GM21526 (cell line): ENCODE results near the gene MAGOH.
"Not testable (repeated sequence)": the region's sequence is repeated elsewhere in the genome, so short reads cannot be mapped to it uniquely, and the experiment has no call there.

Experiments used
- ATAC-seq: cut with Tn5 transposase; IDR thresholded peaks from one replicate; pipeline ENCODE4 v1.9.1; 2021; ENCODE audit warnings: moderate library complexity; ENCODE audit not compliant: unreplicated experiment, low FRiP score

Gene MAGOH

DNA sequence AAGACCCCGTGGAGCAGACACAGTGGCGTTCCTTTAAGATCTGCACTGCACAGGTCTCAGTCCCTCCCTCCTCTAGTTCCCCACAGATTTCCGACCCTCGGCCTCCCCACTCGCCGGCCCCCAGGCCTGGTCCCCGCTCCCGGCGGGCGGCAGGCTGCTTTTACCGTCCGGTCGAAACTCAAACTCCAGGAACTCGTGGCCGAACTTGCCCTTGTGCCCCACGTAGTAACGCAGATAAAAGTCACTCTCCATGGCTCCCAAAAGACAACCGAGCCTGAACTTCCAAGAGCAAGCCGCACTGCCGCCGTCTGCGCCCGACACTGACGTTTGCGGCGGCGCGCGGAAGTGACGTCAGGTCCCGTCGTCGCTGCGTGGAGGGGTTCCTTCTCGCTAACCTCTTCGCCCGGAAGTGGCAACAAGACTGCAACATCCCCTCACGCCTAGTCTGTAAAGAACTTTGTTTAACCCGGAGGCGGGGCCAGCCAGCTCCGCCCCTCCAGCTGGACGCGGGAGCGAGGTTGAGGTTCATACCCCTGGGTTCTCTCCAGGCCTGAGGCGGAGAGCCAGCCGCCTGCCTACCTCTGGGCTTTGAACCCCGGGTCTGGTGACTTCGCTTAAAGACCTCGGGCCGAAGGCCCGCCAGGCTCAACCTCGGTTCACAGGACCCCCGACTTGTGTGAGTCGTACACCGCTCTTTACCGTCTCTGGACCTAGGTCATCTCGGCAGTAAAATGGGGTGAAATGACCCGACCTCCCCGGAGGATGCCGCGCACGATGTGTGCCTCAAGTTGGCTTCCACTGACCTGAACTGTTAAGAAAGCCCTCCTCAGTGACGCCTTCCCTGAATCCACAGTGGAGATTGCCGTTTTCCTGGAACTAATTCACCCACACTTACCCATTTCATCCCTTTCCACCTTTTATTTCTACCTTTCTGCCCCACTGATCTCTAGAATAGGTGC is at the start of gene MAGOH:
MAGOH (minus strand) TSS at position 322 of the 959 bp plus-strand sequence; CDS start at position 252, 70 bp downstream.
- ATAC-seq: peak; percentile 95

- no peak for ATAC-seq
These were observed 48.6 kb upstream of the MAGOH start for GRCh38 chr1:53286955-53287354.

DNA sequence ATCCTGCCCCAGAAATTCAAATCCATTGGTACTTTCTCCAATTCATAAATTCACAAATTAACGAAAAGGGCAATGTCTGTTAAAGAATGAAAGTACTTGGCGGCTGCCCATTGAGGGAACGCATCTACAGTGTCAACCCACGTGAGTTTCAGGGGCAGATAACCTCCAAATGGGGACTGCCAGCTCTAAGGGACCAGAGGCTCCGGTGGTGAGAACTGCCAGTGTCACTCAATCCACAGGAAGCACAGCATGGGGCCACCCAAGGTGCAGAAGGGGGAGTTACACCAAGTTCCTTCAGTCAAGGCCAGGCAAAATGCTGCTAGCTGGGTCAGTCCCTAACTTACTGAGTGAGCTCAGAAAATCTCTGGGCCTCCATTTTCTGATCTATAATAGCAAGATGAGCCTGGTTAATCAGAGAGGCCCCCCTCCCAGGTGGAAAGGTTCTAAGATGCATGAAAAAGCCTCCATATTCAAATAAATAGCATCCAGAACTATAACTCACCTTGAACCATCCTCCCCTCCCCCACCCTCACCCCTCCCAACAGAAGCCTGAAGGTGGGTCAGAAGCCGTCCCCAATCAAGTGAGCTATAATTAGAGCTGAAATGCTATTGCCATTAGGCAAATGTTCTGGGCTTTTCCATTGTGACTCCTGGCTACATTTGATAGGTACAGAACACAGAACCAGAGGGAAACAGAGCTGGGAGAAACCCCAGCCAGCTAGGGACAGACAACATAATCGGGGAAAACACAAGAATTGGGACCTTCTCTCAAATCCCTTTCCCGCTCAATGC is 47.8 kb upstream of the MAGOH start:
- ATAC-seq: no peak

DNA sequence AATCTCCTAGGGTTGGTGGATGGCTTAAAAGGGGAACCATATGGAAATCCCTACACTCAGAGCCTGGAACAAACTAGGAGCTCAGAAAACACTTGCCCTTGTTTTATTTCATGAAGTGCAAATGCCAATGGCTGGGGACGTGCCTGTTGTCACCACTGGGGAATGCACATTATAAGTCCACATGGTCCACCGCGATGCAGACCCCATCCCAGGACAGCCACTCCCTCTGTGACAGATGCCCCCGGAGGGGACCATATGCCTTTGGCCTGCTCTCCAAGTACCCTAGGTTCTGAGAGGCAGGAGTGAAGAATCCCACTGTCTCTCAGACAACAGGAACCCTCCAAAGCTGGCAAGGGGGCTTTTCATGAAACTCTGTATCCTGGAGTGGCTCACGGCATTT is 47.2 kb upstream of the MAGOH start:
- no peak for ATAC-seq

DNA sequence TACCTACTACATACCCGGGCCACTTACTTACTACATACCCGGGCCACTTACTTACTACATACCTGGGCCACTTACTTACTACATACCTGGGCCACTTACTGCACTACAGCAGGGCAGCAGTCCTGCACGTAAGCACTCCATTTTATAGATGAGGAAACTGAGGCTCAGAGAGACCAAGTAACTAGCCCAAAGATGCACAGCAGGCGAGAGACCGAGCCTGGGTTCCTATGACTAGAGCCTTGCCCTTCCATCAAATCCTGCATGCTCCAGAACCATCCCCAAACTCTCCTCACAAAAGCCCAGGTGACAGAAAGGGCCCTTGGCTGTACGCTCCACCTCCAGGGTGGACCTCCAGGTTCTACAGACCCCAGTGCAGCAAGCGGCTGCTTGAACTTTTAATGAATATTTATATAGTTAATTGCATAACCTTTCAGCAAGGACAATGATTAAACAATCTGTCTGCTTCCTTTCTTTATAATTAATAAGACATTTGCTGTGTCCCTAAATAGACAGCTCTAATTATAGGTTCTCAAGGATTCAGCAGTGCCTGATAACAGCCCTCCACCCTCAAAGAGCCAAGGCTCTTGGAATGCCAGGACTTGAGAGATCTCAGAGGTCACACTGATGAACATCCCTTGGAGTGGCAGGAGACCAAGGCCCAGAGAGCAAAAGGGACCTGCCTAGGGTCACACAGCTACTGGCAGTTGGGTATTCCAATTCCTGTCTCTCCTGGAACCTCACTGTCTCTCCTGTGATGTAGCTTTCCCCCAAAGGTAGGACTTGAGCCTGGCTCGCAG is 46.1 kb upstream of the MAGOH start:
- ATAC-seq: no peak

DNA sequence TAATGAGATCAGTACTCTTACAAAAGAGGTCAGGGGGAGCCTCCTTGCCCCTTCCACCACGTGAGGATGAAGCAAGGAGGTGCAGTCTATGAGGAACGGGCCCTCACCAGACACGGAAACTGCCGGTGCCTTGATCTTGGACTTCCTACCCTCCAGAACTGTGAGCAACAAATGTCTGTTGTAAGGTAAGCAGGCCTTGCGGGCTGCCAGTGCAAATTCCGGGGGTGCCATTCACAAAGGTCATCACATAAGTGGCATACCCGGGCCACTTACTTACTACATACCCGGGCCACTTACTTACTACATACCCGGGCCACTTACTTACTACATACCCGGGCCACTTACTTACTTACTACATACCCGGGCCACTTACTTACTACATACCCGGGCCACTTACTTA is 44.8 kb upstream of the MAGOH start:
- ATAC-seq: not testable (repeated sequence)

DNA sequence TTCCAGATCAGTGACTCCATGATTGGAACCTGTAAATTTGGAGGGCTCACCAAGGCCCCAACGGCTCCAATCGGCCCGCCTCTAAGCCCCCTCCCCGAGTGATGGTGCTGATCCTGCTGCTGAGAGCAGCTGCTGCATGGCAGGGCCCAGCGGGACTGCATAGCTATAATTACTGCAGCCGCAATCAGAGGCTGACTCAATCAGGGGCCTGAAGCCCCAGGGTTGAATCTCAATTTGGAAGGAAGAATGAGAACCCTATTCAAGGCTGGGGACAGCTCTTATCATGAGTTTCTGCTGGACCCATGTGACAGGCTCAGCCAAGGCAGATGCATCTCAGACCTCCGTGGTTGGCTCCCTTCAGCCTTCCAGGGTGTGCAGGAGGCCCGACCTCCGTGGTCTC is 42.8 kb upstream of the MAGOH start:
- ATAC-seq: no peak

DNA sequence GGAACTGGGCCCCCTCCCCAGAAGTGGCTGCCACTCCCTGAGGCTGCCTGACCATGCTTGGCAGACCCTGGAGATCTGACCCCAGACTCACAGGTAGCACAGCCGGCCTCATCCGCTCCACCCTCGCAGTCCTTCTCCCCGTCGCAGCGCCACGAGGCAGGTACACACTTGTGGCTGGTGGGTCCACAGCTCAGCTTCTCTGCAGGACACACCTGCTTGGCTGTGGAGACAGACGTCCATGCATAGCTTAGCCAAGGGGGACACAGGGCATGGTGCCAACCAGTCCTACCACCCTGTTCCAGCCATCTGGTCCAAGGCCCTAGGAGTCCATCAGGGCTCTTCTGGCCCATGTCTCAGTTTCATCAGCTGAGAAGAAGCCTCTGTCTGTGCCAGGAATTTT is 42.2 kb upstream of the MAGOH start:
- ATAC-seq: no peak

GRCh38 chr1:53279296-53280200 is 41.2 kb upstream of the MAGOH start:
- ATAC-seq: no peak

- no peak for ATAC-seq
These were observed 40.0 kb upstream of the MAGOH start for GRCh38 chr1:53278298-53278725.

DNA sequence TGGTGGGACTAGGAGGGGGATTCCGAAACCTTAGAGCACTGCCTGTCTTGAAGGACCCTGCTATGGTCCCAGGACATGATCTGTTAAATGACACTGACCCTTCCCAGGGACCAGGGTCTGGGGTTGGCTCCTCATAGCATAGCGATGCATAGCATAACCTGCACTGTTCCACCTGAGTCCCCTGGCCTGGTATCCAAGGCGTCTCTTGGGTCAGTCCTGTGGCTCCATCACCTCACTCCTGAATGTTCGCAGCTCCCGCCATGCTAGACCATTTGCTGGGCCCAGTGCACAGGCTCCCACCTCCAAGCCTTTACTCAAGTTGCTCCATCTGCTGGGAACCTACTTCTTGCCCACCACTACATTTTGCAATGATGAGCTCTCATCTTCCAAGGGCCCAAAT is 39.0 kb upstream of the MAGOH start:
- ATAC-seq: no peak

DNA sequence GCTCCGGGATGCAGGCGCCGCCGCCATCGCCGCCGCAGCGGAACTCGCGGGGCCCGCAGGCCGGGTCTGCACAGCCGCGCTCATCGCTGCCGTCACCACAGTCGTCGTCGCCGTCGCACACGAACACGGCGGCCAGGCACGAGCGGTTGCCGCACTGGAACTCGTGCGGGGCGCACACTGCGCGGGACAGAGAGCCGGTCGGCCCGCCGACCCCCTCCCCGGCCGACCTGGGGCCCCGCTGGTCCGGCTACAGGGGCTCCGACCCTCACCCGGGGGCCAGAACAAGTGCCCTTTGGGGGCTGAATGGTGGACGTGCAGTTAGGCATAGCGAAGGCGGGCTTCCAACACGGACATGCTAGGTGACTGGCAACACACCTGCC is 38.6 kb upstream of the MAGOH start:
- no peak for ATAC-seq

GRCh38 chr1:53276153-53276901 is 38.0 kb upstream of the MAGOH start:
- ATAC-seq: no peak

DNA sequence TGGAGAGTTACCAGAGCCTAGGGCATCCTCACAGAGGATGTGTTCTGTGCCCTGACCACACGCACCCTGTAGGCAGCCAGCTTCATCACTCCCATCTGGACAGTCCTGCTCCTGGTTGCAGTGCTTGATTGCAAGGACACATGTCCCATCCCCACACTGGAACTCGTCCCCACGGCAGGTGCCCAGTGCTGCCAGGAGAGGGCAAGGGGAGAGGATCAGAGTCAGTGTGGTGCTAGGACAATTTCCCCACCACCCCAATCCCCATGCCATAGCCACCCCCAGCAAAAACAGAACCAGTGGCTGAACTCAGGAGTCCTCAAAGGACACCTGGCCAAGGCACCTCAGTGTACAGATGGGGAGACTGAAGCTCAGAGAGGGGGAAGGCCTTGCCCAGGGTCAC is 37.2 kb upstream of the MAGOH start:
- ATAC-seq: no peak

DNA sequence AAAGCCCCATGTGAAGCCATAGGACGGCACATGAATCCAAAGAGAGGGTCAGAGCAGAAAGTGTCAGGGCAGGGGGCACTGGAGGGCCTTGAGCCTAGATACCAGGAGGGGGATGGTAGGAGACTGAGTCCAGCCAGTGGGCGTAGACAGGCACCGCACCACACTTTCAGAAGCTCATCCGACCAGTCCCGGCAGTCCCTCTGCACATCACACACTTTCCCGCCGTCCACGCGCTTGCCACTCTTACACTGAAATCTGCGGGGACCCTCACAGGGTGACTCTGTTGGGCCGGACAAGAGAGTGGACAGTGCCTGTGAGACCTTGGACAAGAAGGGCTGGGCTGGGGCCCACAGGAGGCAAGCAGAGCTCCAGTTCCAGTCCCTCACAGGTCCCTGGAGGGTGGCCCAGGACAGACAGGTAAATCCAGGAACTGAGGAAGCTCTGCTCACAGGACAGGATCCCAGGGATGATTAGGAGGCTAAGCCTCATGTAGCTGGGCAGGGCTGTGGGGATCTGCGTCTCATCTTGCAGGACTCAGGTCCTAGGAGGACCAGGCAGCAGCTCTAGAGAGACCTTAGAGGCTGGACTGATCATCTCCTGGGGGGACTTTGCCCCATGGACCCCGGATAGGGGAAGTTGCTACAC is 36.3 kb upstream of the MAGOH start:
- no peak for ATAC-seq

GRCh38 chr1:53274026-53274425 is 35.7 kb upstream of the MAGOH start:
- ATAC-seq: no peak

- no peak for ATAC-seq
These were observed 35.2 kb upstream of the MAGOH start for GRCh38 chr1:53273526-53273925.

- ATAC-seq: no peak
These were observed 34.0 kb upstream of the MAGOH start for GRCh38 chr1:53272349-53272748.
